ENCODE results near the gene TMCC1.
A peak's percentile ranks its signal among the peaks of the same experiment; 100 is the strongest.
"Not testable (repeated sequence)": the region's sequence is repeated elsewhere in the genome, so short reads cannot be mapped to it uniquely, and the experiment has no call there.

The TMCC1 gene

DNA sequence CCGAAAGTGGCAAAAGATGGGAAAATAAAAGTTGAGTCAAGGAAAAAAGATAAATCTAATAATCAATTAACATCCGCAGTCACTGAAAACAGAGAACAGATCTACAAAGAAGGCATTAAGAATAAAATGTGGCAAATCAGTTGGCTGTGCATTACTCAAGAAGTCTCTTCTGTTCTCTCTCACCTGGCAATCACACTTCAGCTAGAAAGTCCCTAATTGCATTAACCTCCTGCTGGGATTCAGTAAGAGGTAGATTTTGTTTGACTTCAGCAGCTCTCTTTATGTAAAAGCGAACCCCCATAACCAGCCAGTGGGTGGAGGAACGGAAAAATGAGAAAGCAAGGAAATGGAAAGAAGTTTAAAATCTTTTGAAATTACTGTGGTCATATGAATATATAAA, 192.3 kb downstream of the TMCC1 start:
- no peak for DNase-seq (ENCODE audit: low read depth)
- no peak overlapping the region for H3K4me3 ChIP-seq (ENCODE audit: control insufficient read depth, low read depth, low read length)
- TF ChIP-seq, protein P1, sequence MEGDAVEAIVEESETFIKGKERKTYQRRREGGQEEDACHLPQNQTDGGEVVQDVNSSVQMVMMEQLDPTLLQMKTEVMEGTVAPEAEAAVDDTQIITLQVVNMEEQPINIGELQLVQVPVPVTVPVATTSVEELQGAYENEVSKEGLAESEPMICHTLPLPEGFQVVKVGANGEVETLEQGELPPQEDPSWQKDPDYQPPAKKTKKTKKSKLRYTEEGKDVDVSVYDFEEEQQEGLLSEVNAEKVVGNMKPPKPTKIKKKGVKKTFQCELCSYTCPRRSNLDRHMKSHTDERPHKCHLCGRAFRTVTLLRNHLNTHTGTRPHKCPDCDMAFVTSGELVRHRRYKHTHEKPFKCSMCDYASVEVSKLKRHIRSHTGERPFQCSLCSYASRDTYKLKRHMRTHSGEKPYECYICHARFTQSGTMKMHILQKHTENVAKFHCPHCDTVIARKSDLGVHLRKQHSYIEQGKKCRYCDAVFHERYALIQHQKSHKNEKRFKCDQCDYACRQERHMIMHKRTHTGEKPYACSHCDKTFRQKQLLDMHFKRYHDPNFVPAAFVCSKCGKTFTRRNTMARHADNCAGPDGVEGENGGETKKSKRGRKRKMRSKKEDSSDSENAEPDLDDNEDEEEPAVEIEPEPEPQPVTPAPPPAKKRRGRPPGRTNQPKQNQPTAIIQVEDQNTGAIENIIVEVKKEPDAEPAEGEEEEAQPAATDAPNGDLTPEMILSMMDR (IDR thresholded peaks at IDR 0.05; ENCODE audit: control insufficient read depth, insufficient read depth, low read depth, low read length, missing control alignments) = no peak

DNA sequence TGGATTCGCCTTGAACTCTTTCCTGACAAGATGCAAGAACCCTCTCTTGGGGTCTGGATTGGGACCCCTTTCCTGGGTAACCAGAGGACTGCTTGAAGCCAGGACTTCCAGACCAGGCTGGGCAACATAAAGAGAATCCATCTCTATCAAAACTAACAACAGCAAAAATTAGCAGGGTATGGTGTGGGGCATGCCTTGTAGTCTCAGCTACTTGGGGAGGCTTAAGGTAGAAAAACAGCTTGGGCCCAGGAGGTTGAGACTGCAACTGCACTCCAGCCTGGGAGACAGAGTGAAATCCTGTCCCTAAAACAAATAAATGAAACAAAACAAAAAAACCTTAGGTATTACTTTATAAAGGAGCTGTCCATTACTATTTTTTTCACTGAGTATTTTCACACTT, 193.9 kb downstream of the TMCC1 start:
- no peak overlapping the region for H3K4me3 ChIP-seq (ENCODE audit: control insufficient read depth, low read depth, low read length)
- no peak for DNase-seq (ENCODE audit: low read depth)
- TF ChIP-seq, protein P1 (IDR thresholded peaks at IDR 0.05; ENCODE audit: control insufficient read depth, insufficient read depth, low read depth, low read length, missing control alignments) = no peak

DNA sequence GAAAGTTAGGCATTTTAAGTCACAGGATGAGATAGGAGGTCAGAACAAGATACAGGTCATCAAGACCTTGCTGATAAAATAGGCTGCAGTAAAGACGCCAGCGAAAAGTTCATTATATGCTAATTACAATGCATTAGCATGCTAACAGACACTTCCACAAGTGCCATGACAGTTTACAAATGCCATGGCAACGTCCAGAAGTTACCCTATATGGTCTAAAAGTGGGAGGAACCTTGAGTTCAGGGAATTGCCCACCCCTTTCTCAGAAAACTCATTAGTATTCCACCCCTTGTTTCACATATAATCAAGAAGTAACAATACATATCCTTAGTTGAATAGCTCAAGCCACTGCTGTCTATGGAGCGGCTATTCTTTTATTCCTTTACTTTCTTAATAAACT, 194.3 kb downstream of the TMCC1 start:
- DNase-seq (ENCODE audit: low read depth) = no peak
- TF ChIP-seq, protein P1 (IDR thresholded peaks at IDR 0.05; ENCODE audit: control insufficient read depth, insufficient read depth, low read depth, low read length, missing control alignments) = no peak
- no peak overlapping the region for H3K4me3 ChIP-seq (ENCODE audit: control insufficient read depth, low read depth, low read length)

DNA sequence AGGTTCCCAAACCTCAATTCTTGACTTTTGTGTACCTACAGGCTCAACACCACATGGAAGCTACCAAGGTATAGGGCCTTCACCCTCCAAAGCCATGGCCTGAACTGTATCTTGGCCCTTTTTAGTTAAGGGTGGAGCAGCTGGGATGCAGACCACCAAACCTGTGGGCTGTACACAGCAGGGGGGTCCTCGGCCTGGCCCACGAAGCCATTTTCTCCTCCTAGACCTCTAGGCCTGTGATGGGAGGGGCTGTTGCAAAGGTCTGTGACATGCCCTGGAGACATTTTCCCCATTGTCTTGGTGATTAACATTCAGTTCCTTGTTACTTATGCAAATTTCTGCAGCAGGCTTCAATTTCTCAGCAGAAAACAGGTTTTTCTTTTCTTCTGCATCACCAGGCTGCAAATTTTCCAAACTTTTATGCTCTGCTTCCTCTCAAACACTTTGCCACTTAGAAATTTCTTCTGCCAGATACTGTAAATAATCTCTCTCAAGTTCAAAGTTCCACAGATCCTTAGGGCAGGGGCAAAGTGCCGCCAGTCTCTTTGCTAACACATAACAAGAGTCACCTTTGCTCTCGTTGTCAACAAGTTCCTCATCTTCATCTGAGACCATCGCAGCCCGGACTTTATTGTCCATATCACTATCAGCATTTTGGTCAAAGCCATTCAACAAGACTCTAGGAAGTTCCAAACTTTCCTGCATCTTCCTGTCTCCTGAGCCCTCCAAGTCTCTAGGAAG, 196.1 kb downstream of the TMCC1 start:
- no peak for DNase-seq (ENCODE audit: low read depth)

DNA sequence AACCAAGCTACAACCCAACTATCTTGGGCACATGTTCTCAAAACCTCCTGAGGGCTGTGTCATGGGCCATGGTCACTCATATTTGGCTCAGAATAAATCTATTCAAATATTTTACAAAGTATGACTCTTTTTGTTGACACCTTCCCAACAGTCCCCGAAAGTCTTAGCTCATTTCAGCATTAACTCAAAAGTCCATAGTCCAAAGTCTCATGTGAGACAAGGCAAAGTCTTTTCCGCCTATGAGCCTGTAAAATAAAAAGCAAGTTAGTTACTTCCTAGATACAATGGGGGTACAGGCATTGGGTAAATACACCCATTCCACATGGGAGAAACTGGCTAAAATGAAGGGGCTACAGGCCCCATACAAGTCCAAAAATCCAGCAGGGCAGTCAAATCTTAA, 197.1 kb downstream of the TMCC1 start:
- DNase-seq (ENCODE audit: low read depth); H3K4me3 ChIP-seq (ENCODE audit: control insufficient read depth, low read depth, low read length): not testable (repeated sequence)

More for the DNA sequence above, 196.1 kb downstream of the TMCC1 start:
- H3K4me3 ChIP-seq (ENCODE audit: control insufficient read depth, low read depth, low read length) = no peak overlapping the region
- TF ChIP-seq, protein P1 (IDR thresholded peaks at IDR 0.05; ENCODE audit: control insufficient read depth, insufficient read depth, low read depth, low read length, missing control alignments) = no peak

DNA sequence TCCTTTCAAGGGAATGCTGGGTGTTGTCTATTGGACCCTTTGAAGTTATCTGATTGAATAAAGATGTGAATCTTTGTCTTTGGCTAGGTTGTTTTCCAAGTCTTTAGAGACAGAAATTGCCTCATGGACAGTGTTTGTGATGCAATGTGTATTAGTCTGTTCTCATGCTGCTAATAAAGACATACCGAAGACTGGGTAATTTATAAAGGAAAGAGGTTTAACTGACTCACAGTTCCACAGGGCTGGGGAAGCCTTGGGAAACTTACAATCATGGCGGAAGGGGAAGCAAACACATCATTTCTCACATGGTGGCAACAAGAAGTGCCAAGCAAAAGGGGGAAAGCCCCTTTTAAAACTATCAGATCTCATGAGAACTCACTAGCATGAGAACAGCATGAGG, 198.3 kb downstream of the TMCC1 start:
- peak; percentile 64 for DNase-seq (ENCODE audit: low read depth)
- TF ChIP-seq, protein P1 (IDR thresholded peaks at IDR 0.05; ENCODE audit: control insufficient read depth, insufficient read depth, low read depth, low read length, missing control alignments) = no peak
- H3K4me3 ChIP-seq (ENCODE audit: control insufficient read depth, low read depth, low read length) = no peak overlapping the region

DNA sequence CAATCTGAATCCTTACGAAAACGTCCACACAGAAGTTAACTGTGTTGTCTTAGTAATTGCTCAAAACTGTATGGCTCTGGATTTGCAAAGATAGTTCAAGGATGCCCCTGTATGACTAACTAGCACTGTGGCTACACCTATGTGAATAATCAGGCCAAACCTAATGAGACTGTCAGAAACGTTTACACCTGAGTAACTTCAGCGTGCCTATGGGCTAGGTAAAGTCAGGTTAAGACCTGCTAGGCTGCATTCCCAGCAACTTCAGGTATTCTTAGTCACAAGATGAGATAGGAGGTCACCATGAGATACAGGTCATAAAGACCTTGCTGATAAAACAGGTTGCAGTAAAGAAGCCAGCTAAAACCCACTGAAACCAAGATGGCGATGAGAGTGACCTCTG, 199.3 kb downstream of the TMCC1 start:
- DNase-seq (ENCODE audit: low read depth) = no peak
- no peak overlapping the region for H3K4me3 ChIP-seq (ENCODE audit: control insufficient read depth, low read depth, low read length)
- TF ChIP-seq, protein P1 (IDR thresholded peaks at IDR 0.05; ENCODE audit: control insufficient read depth, insufficient read depth, low read depth, low read length, missing control alignments) = no peak

Data from AG09309 (cell line).